ENCODE results near the gene SCCPDH.
"Not testable (repeated sequence)": the region's sequence is repeated elsewhere in the genome, so short reads cannot be mapped to it uniquely, and the experiment has no call there.

Gene SCCPDH

GRCh38 chr1:246809473-246809872 is 85.3 kb downstream of the SCCPDH start:
- H3K27ac ChIP-seq: no peak overlapping the region
- no peak for TF ChIP-seq CTCF (conservative IDR thresholded peaks at IDR 0.05)

GRCh38 chr1:246811985-246812384 is 87.8 kb downstream of the SCCPDH start:
- H3K27ac ChIP-seq: no peak overlapping the region
- no peak for TF ChIP-seq CTCF (conservative IDR thresholded peaks at IDR 0.05)

- H3K27ac ChIP-seq: not testable (repeated sequence)
These were observed 89.1 kb downstream of the SCCPDH start for GRCh38 chr1:246813325-246813724.

GRCh38 chr1:246814890-246815289 is 90.7 kb downstream of the SCCPDH start:
- TF ChIP-seq CTCF (conservative IDR thresholded peaks at IDR 0.05): no peak
- no peak overlapping the region for H3K27ac ChIP-seq

GRCh38 chr1:246815693-246816270 is 91.6 kb downstream of the SCCPDH start:
- no peak for TF ChIP-seq CTCF (conservative IDR thresholded peaks at IDR 0.05)
- no peak overlapping the region for H3K27ac ChIP-seq

Data from VCaP (cell line).